ENCODE measurements around the gene TTLL3.

DNA sequence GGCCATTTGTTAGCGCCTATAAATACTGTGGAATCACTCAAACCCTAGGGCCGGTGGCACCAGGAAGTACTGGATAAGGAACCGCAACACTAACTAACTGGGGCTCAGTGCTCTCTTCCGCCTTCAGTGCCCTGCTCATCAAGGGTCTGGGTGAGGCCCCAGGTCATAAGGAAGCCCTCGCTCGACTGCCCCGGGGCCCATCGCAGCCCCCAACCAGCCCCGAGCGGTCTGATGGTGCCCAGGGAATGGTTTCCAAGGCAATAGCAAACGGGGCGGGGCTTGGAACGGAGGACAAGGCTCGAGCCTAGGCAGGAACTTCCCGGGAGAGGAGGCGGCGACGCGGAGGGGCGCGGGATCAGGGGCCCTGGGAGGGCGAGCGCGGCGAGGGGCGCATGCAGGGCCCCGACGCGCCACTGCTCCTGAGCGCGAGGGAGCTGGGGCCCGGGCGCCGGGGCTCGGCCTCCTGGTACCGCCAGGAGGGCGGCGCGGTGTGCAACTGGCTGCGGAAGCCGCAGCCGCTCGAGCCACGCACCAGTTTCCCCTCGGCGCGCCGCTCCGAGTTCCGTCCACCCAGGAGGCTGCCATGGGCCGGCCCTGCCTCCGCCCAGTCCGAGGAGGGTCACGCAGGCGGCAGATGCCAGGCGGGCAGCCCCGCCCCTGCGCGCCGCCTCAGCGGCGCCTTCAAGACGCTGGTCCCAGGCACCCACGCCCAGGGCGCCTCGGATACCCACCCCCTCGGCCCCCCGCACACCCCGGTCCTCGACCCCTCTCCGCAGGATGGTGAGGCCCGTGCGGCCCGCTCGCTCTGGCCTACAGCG is at the start of gene TTLL3:
- TF ChIP-seq POLR2A (IDR thresholded peaks at IDR 0.05; ENCODE audit: low read depth, low read length) (no peak; the same call in none of the 2 replicates), RFX5 (IDR thresholded peaks at IDR 0.05; ENCODE audit: low read depth, low read length) (no peak), MAZ (IDR thresholded peaks at IDR 0.05; ENCODE audit: borderline replicate concordance, low read depth, low read length) (peak; percentile 43; the same call in 1 of the 2 replicates), RCOR1 (IDR thresholded peaks at IDR 0.05; ENCODE audit: insufficient replicate concordance, low read length) (no peak), RAD21 (IDR thresholded peaks at IDR 0.05; ENCODE audit: low read length) (no peak)
- TF ChIP-seq, protein P1, sequence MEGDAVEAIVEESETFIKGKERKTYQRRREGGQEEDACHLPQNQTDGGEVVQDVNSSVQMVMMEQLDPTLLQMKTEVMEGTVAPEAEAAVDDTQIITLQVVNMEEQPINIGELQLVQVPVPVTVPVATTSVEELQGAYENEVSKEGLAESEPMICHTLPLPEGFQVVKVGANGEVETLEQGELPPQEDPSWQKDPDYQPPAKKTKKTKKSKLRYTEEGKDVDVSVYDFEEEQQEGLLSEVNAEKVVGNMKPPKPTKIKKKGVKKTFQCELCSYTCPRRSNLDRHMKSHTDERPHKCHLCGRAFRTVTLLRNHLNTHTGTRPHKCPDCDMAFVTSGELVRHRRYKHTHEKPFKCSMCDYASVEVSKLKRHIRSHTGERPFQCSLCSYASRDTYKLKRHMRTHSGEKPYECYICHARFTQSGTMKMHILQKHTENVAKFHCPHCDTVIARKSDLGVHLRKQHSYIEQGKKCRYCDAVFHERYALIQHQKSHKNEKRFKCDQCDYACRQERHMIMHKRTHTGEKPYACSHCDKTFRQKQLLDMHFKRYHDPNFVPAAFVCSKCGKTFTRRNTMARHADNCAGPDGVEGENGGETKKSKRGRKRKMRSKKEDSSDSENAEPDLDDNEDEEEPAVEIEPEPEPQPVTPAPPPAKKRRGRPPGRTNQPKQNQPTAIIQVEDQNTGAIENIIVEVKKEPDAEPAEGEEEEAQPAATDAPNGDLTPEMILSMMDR (conservative IDR thresholded peaks at IDR 0.05; ENCODE audit: low read depth, low read length) = no peak
